Left kidney (tissue), 2 donors: ENCODE results near the gene ZFP36L1. TPM values are rescaled to one million over a fixed set of nuclear protein-coding genes. Genes with fewer than 3 reads are reported as not detected.

ENCODE experiments used
- DNase-seq: peaks from one replicate; pipeline ENCODE4 v3.0.0-alpha.2; 2013
- polyA plus RNA-seq: library from polyadenylated mRNA; unstranded; fragments of 120-200 nt; gene quantifications from one replicate; pipeline ENCODE4 v1.2.1, GENCODE V29; 2013; ENCODE audit not compliant: insufficient read length

The ZFP36L1 gene
- polyA plus RNA-seq, 1 donor: 258 TPM

DNA sequence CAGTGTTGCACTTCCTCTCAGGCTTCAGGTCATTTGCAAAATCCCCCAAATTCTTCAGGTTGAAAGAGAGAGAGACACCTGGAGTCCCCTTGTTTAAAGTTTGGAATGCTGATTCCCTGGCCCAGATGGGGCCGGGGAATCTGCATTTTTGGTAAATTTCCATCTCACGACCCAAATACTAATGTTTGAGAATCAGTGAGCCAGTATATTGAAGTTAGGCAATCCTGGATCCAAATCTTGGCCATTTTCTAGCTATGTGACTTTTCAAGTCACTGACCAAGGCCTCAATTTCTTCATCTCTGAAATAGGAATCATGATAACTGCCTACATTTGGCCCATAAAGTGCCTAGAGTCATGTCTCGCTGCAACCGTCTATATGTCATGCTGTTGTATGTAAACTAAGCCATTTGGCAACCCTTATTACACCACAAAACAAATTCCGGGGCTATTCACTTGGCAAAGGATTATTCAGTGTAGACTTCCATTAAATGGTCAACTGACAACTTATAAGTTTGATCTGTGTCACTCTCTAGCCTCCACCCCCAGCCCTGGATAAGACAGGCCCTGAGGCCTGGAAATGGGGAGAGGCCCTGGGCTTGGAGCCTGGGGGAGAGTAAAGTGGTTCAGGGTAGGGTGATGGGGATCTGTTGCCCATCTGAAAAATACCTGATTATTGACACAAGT lies 3.7 kb upstream of the ZFP36L1 start:
- DNase-seq: no peak

DNA sequence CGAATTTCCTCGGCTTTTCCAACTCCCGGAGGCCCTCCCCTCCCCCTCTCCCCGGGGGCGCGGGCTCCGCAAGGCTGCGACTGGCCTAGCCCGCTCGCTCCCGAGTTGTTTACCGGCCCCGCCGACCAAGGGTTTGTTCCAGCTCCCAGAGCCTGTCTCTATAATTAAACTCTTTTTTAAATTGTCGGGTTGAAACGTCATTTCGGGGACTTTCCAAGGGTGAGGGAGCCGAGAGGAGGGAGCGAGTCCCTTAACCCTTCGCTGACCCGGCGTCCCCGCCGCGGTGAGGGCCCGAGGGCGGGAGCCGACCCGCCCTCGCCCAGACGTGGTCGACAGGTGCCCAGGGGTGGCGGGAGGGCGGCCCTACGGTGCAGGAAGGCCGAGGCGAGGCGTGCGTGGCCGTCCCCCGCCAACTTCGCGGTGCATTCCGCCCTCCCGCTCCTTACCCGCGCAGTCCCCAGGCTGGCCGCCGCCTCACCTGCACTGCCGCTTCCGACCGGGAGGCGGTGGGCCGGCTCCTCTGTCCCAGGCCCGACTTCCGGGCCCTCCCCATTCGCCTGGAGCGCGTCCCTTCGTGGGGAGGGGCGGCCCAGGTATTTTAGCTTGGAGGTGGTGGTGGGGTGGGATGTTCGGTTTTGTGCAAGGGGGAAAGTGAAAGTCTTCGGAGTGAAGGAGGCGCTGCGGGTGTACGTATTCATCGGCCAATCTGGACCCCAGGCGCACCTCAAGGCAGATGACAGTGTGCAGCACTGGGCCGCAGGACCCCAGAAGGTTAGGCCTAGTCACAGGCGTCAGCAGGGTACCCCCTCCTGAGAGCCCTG lies 2.9 kb upstream of the ZFP36L1 start:
- peak; percentile 81 for DNase-seq

DNA sequence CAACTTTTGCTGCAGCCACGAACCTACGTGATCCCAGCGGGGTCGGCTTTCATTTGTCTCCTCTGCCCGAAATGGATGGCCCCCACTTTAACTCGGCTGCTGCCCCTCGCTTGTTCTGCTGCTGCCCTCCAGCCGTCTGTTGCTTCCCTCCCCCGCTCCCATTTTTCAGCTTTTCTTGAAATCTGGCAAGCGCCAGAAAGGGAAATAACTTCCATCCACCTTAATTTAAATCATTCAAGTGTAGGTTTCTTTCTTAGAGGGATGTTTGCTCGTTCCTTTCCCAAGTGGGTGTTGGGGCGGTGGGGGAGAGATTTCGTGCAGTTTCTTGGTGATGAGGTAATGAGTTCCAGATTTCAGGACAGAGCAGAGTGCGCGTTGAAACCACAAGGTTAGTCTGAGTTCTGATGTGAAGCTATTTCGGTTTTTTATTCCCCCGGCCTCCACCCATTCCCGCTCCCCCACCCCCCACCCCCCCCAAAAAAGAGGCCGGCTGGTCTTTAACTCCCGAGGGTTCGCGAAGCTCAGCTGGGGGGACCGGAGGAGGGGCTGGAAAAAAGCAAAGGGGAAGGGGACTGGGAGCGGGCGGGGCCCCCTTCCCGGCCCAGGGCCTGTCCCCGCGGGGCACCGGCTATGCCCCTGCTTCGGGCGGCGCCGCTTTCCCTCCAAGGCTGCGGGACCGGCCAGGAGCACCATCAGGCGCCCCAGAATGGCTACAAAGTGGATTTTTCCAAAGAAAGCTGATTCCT lies 2.2 kb upstream of the ZFP36L1 start:
- peak; percentile 73 for DNase-seq

DNA sequence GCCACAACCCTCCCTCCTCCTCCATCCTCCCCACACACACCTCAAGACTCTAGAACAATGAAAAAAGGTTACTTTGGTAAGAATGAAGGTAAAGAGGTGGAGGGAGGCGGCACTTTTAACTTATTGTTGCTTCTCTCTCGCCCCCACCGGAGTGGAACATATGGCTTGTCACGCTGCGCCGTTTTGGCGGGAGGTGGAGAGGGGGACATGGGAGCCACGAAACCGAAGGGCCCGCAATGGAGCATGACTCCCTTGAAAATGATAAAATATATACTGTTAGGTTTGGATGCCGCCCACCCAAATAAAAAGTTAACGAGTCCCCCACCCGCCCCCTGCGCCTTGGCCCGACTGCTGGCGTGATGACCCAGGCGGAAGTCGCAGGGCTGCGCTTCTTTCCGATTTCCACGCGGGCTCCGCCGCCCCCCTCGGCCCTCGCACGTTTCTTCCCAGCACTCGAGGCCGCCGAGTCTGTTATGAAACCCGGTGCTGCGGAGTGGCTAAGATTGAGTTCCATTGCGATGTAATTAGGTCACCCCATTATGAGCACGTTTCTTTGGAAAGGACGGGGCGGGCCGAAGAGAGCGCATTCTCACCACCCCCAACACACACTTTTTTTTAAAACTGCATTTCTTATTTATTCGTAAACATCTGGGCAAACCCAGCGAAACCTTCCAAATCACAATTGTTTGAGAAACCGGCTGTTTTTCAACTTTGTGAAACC lies 1.4 kb upstream of the ZFP36L1 start:
- DNase-seq: peak; percentile 42

DNA sequence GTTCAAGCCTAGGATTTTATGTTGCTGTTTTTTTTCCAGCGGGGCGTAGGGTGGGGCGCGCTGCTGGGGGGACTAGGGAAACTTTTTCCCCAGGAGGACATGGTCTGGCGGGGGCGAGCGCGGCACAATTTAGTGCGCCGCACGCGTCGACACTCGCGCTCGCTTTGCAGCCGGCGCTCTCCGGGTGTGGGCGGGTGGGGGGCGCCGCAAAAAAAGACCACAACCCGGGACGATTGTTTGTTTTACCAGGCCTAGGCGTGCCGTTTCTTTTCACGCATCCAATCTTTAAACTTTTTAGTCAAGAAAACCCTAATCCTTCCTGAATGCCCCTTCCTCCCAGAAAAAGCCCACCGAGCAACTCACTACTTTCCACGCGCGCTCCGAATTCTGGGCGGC lies 865 bp upstream of the ZFP36L1 start:
- no peak for DNase-seq

DNA sequence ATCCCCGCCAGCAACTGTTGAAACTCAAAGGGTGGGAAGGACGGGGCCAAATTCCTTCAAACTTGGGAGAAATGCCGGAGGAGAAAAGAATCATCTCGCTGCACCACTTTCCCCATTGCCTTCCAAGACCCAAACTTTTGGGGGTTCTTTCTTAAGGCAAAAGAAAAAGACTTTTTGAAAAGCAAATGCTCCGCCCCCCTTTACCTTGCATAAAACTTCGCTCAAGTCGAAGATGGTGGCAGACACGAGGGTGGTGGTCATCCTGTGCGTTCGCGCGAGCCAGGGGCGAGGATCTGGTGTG lies 239 bp downstream of the ZFP36L1 start:
- no peak for DNase-seq

DNA sequence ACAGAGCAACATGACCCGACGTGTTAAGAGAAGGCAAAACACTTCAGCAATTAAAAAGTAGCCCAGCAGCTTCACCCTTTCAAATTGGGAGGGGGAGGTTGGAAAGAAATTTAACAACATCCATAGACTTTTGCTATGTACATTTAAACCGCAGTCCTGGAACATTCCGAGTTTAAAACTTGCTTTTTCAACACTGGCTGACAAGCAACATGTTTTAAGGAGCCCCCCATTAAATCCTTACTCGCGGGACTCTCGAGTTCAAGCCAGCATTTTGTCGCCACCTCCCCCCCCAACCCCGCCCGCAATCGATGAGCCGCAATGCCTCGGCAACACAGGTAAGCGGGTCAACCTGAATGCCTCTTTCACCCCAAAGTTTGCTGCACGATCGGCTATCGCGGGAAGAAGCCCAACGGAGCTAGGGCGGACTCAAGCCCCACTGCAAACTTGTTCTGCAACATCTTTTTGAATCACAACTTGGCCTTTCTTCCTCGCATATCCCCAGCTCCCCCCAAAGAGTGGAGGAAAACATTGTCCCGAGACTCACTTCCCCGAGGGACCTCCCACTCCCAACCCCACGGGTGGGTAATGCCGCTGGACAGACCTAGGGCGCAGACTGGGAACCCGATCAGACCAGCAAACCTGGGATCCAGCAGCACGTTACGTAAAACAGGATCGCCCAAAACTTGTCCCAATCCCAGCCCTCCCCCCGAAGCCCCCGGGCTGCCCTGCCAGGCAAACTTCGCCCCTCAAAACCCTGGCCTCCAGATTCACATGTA lies 777 bp downstream of the ZFP36L1 start:
- DNase-seq: no peak

DNA sequence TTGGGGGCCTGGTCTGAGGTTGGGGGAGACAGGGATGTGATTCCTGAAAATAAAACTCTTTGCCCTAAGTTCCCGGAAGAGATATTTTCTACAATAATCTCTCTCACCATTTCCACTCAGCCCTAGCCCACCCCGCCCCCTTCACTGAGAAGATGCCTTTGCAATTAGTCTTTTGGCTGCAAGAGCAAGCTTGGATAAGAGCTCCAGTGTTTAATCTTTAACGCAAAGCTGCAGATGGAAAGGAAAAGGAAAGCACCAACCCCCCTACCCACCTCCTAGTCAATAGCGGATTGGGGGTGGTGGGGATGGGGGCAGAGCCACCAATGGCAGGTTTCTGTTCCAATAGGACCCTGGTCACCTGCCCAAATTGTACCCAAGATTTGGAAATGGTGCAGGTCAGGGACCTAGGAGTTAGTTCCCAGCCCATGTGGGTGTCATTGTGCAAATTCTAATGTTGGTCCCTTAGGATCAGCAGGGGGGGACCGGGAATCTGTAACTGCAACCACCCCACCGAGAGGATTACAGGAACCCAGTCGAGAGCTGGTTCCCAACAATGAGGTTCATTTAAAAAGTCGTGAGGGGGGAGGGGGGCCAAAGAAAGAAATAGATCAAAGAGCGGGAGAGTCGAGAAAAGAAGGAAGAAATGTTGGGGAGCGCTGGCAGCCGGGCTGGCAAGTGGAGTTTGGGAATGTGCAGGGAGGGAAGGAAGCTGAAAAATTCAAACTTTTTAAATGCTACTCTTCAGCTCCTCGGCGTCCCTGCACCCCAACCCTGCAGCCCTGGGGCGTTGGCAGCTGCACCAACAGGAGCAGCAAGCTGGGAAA lies 1.6 kb downstream of the ZFP36L1 start:
- peak; percentile 48 for DNase-seq

DNA sequence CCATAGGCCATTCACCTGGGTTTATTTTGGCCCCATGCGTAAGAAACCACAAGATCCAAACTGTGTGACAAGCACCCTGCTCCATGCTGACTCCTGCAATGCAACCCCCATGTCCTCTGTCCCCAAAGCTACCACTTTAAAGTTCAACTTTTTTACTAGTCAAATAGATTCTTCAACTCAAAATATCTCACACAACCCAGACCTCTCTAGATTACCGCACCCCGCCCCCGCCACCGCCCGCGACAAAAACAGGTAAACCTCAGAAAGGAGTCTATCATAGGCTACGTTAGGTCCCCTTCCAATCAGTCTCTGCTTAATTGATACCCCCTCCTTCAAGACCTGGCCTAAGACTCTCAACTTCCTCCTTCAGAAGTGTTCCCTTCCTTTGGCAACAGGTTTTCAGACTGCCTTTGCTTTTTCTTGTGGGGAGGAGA lies 2.2 kb downstream of the ZFP36L1 start:
- no peak for DNase-seq

DNA sequence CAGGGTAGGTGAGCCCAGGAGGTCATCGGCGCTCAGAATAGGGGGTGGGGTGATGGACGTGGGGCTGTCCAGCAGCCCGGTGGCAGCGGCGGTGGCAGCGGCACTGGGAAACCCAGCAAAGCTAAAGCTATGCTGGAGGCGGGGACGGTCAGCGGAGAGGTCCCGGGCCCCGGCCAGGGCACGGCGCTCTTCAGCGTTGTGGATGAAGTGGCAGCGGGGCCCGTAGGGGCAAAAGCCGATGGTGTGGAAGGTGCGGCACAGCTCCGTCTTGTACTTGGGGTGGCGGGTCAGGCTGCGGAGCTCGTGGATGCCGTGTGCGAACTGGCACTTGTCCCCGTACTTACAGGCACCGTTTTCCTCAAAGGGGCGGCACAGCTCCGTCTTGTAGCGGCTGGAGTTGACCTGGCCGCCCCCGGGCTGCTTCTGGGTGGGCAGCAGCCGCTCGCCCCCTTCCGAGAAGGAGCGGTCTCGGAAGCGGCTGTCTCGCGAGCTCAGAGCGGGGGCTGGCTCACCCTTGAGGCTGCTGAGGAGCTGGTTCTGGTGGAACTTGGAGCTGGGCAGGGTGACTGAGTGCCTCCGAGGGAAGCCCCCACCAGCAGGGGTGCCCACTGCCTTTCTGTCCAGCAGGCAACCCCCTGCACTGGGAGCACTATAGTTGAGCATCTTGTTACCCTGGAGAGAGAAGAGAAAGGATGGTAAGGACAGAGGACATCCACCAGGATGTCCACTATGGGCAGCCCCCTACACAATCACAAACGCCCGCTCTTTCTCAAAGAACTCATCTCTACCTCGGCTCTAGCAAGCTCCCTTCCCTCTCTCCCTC lies 2.8 kb downstream of the ZFP36L1 start:
- no peak for DNase-seq

DNA sequence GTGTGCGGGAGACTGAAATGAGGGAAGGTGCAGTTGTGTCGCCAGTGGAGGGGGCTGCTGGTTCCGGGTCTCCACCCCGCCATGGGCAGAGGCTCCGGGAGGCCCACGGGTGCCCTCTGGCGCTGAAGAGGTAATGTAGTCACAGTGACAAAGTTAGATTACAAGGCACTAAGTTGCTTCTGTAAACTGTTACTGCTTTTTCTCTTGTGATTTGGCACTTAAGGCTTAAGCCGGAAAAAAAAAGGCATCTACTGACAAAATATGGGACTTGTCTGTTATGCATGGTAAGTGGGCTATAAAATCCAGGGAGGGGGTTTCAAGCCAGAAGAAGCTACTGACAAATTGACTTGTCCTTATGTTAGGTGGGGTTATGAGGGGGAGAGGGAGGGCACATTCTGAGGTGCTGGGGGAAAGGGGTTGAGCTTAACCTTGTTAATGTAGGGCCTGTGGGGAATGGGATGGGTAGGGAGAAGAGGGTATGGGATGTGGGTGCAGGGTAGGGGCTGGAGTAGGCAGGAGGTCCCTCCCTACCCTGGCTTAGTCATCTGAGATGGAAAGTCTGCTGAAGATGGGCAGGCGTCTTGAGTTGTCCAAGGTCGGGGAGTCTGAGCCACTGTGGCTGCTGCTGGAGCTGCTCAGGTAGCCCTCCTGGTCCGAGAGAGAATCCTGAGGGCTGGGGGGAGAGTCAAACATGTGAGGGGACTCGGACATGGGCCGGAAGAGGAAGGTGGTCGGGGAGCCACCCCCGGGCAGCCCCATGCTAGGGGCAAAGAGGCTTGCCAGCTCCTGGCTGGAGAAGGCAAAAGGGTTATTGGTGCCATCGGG lies 3.7 kb downstream of the ZFP36L1 start:
- DNase-seq: peak; percentile 68

DNA sequence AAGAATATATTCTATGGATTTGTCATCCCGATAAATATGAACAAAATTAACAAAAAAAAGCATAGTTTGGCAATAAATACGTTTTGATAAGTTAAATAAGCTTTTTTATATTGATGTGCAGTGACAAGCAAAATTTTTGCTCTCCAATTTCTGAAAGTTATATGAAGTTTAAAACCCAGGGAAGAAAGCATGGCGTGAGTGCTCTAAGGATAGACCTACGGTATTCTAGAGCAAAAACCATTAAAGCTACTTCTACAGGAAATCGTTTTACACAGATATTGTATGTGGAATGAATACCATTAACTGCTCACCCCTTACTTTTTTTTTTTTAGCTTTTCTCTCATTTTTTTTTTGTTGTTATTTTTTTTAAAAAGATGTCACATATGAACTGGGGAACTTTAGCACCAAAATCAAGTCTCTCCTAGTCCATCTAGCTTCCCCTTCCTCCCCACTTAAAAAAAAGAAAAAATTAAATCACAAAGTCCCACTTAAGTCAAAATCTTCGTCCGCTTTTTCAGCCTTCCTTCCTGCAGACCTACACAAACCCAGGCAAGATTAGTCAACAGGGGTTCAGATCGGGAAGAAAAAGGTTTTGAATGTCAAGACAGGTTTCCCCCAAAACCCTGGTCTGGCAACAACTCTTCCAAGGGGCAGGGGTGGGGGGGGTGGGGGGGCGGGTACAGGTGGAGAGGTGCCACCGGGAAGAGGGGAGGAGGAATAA lies 4.4 kb downstream of the ZFP36L1 start:
- DNase-seq: no peak

DNA sequence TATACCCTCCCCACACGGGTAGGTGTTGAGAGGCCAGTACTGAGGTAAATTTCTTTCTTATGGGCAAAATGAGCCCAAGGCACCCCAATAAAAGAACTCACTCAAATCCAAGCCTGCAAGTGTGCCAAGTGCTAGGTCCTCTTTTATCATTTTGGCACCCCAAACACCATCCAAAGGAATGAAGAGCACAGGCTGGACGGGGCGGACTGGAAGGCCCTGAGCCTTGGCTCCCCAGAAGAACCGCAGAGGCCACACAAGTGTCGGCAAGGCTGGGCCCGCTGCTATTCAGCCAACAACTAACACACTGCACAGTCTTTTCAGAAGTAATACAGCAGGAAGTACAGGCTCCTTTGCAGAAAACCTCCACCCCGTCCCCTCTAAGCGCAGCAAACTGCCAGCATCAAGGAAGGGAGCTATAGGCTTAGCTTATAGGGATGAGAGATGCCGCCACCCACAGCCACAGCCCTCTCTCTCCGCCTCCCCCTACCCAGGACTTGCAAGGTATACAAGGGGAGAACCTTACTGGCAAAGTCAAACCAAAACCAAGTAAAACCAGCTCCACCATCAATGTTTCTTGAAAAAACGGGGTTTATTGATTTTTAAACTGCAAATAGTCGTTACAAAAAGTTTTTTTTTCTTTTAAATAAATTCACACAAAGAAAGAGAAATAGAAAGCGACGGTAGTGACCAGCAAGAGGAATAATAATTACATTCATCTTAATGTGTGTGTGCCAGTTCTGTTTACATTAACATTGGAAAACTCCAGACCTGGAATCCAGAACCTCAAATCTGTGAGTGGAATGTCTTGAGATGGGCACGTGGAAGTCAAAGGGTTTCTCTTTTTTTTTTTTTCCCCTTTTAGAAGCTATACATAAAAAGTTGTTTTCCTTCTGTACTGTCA lies 5.5 kb downstream of the ZFP36L1 start:
- no peak for DNase-seq

DNA sequence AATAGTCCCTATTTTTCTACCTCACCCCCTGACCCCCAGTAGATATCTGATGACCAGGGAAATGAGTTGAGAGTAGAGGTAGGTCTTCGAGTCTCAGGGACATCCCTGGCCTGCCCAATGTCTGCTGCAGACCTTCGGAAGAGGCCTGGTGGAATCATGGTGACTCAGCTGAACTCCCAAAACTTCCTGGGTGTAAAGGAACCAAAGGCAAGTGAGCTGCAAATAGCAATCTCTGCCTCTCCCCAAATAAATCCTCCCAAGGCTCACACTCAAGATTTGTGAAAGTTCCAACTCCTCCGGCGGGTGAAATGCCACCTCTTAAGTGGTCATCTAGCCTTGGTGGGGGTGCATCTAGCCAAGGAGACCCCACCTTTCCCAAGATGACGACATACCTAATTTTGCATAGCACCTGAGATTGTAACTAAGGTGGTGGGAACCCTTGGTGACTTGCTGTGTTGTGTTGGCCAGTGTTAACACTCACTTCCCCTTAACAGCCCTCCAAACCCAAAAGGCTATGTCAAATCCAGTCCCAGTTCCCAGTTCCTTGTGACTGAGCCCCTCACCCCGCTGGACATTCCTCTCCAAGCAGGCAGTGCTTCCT lies 6.3 kb downstream of the ZFP36L1 start:
- DNase-seq: no peak

DNA sequence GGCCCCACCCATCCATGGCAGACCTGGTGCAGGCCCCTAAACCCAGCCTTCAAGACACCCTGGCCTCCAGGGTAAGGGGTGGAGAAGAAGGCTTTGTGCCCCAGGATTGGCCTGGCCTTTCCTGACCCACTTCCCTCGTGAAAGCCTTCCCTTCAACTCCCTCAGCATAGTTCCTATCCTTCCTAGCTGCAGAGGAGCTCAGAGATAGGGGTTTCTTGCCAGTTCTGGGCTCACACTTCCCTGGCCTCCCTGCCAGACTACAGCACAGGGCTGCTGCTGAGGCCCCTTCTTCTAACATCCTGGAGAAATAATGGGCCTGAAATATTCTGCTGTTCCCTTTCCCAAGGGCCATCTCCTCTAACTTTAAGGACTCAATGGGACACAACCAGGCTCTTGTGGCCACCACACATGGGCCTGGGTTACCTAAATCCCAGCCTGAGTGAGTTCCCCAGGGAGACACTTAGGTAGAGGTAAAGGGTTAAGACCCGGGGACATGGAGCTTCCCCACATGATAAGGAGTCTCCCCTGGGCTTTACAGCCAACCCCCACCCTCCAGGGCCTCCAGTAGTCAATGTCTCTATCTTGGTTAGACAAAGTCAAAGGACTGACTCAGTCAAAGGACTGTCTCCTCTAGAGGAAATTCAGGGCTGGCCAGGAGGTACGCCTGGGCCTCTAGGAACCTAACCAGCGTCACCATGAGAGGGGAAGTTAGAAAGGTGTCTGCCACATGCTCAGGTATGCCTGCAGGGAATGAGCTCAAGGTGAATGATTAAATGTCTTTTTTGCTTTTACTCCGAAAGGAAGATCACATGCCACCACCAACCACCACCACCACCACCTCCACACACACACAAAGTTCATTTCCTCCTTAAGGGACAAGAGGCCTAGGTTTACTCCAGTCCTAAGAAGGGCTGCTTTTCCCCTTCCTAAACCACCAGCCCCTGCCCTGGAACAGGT lies 7.1 kb downstream of the ZFP36L1 start:
- no peak for DNase-seq
